HepG2 (cell line): ENCODE data around the gene SMIM13. TPM values are rescaled to one million over a fixed set of nuclear protein-coding genes. Genes with fewer than 3 reads are reported as not detected.
A peak's percentile ranks its signal among the peaks of the same experiment; 100 is the strongest.

ENCODE experiments used
- ATF6 ChIP-seq: sonication (generic); formaldehyde crosslinking; conservative IDR thresholded peaks from 2 replicates; pipeline ENCODE4 v1.4.0; 2020; ENCODE audit warnings: missing genetic modification reagents
- DR1 ChIP-seq: sonication (generic); formaldehyde crosslinking; IDR thresholded peaks from 2 replicates; pipeline ENCODE4 v1.8.0; 2021; ENCODE audit warnings: mild to moderate bottlenecking, missing genetic modification reagents, inconsistent platforms
- ETV6 ChIP-seq: sonication (generic); formaldehyde crosslinking; conservative IDR thresholded peaks from 2 replicates; pipeline ENCODE4 v1.4.0; 2020; ENCODE audit warnings: missing genetic modification reagents
- FOXM1 ChIP-seq: sonication (generic); formaldehyde crosslinking; IDR thresholded peaks from 2 replicates; pipeline ENCODE4 v1.5.0; 2020; ENCODE audit warnings: missing genetic modification reagents
- FOXO4 ChIP-seq: sonication (generic); formaldehyde crosslinking; conservative IDR thresholded peaks from 2 replicates; pipeline ENCODE4 v1.8.1; 2023; ENCODE audit warnings: missing genetic modification reagents
- GLI4 ChIP-seq: sonication (generic); formaldehyde crosslinking; IDR thresholded peaks from 2 replicates; pipeline ENCODE4 v1.5.1; 2020; ENCODE audit warnings: missing genetic modification reagents, mild to moderate bottlenecking, moderate library complexity, borderline replicate concordance
- HIC2 ChIP-seq: sonication (generic); formaldehyde crosslinking; IDR thresholded peaks from 2 replicates; pipeline ENCODE4 v1.9.0; 2022; ENCODE audit warnings: low read depth, missing genetic modification reagents
- KDM2A ChIP-seq: sonication (generic); formaldehyde crosslinking; IDR thresholded peaks from 2 replicates; pipeline ENCODE4 v1.4.0; 2020; ENCODE audit warnings: low read depth, missing genetic modification reagents, borderline replicate concordance
- MATR3 ChIP-seq: sonication (generic); formaldehyde crosslinking; IDR thresholded peaks from 2 replicates; pipeline ENCODE4 v1.4.0; 2020; ENCODE audit warnings: missing genetic modification reagents
- MAX ChIP-seq: IDR thresholded peaks from 2 replicates; pipeline ENCODE4 v1.6.1; 2012; ENCODE audit warnings: inconsistent platforms
- NFKB2 ChIP-seq: sonication (generic); formaldehyde crosslinking; IDR thresholded peaks from 2 replicates; pipeline ENCODE4 v1.4.0; 2020; ENCODE audit warnings: missing genetic modification reagents, borderline replicate concordance
- PITX1 ChIP-seq: sonication (generic); formaldehyde crosslinking; IDR thresholded peaks from 2 replicates; pipeline ENCODE4 v1.5.1; 2020; ENCODE audit warnings: mild to moderate bottlenecking, missing genetic modification reagents
- RFXANK ChIP-seq: IDR thresholded peaks from 2 replicates; pipeline ENCODE4 v1.6.1; 2016
- SMARCC2 ChIP-seq: fragments of 450-650 bp; IDR thresholded peaks from 2 replicates; pipeline ENCODE4 v1.6.1; 2017; ENCODE audit warnings: antibody characterized with exemption, mild to moderate bottlenecking
- TMF1 ChIP-seq: sonication (generic); formaldehyde crosslinking; IDR thresholded peaks from 2 replicates; pipeline ENCODE4 v1.8.1; 2022; ENCODE audit warnings: low read depth, missing genetic modification reagents
- ZBED4 ChIP-seq: sonication (generic); formaldehyde crosslinking; IDR thresholded peaks from 2 replicates; pipeline ENCODE4 v1.4.0; 2020; ENCODE audit warnings: missing genetic modification reagents, borderline replicate concordance
- ZNF260 ChIP-seq: sonication (generic); formaldehyde crosslinking; IDR thresholded peaks from 2 replicates; pipeline ENCODE4 v1.4.0; 2020; ENCODE audit warnings: missing genetic modification reagents, low read depth, mild to moderate bottlenecking, borderline replicate concordance
- ZNF441 ChIP-seq: sonication (generic); formaldehyde crosslinking; IDR thresholded peaks from 2 replicates; pipeline ENCODE4 v1.7.0; 2021; ENCODE audit warnings: missing genetic modification reagents, borderline replicate concordance
- ZNF460 ChIP-seq: sonication (generic); formaldehyde crosslinking; IDR thresholded peaks from 2 replicates; pipeline ENCODE4 v1.5.1; 2020; ENCODE audit warnings: missing genetic modification reagents, mild to moderate bottlenecking, borderline replicate concordance
- ZNF549 ChIP-seq: sonication (generic); formaldehyde crosslinking; IDR thresholded peaks from 2 replicates; pipeline ENCODE4 v1.5.0; 2020; ENCODE audit warnings: missing genetic modification reagents
- polyA plus RNA-seq, 8 experiments: library from polyadenylated mRNA; depleted of rRNA in 3 of 8; stranded (reverse) in 7 of 8; unstranded in 1 of 8; fragments of >200 nt; fragmentation: Illumina TruSeq in 4 of 8; extraction: Trizol in 4 of 8; gene quantifications; 2 replicates each; pipeline versions ENCODE4 v1.2.1 to v1.2.3, GENCODE V29; 2011 to 2016; ENCODE audit warnings: low read depth in 4 of 8, missing spikeins in 1 of 8, mixed read lengths in 1 of 8; ENCODE audit not compliant: insufficient read depth in 1 of 8
- total RNA-seq, 5 experiments: library from RNA; depleted of rRNA; stranded (reverse); fragments of >200 nt; fragmentation: Illumina TruSeq; extraction: Trizol; gene quantifications; 2 replicates each; pipeline ENCODE4 v1.2.3, GENCODE V29; 2016; ENCODE audit warnings: low read depth in 1 of 5

SMIM13 gene
- total and polyA plus RNA-seq, 2 of the 13 experiments (the other 11 are each of a cell fraction or from before 2014, with no cell fraction given), result 2.7 to 10.2 TPM

GRCh38 chr6:11093626-11094410, at the start of gene SMIM13 (continued):
- peak; percentile 45; the same call in 1 of the 2 replicates for TF ChIP-seq GLI4
- TF ChIP-seq ZNF260 (CRISPR knock-in tag), result peak; percentile 91; the same call in 1 of the 2 replicates
- TF ChIP-seq TMF1 (CRISPR knock-in tag), result peak; percentile 87
- TF ChIP-seq FOXM1, result no peak
- no peak for TF ChIP-seq ZNF441 (CRISPR knock-in tag)
- peak; percentile 73; the same call in 1 of the 2 replicates for TF ChIP-seq ZBED4 (CRISPR knock-in tag)
- peak; percentile 68; the same call in 1 of the 2 replicates for TF ChIP-seq HIC2 (CRISPR knock-in tag)
- no peak; the same call in 1 of the 2 replicates for TF ChIP-seq ATF6
- TF ChIP-seq SMARCC2, result no peak
- TF ChIP-seq DR1, result peak; percentile 90
- peak; percentile 99 for TF ChIP-seq FOXO4 (CRISPR knock-in tag)
- TF ChIP-seq KDM2A, result peak; percentile 97
- TF ChIP-seq RFXANK (CRISPR knock-in tag), result no peak
- TF ChIP-seq PITX1 (CRISPR knock-in tag), result peak; percentile 73
- peak; percentile 73; the same call in 1 of the 2 replicates for TF ChIP-seq MAX
- peak; percentile 79; the same call in 1 of the 2 replicates for TF ChIP-seq ZNF460
- peak; percentile 90 for TF ChIP-seq ETV6 (CRISPR knock-in tag)
- TF ChIP-seq MATR3 (CRISPR knock-in tag), result no peak
- no peak for TF ChIP-seq ZNF549 (CRISPR knock-in tag)
- no peak; the same call in 1 of the 2 replicates for TF ChIP-seq NFKB2 (CRISPR knock-in tag)
